Naive B cell (primary cell): Measurements from ENCODE around the gene CDK10. TPM values are rescaled to one million over a fixed set of nuclear protein-coding genes. Genes with fewer than 3 reads are reported as not detected.

ENCODE experiments used
- ATAC-seq, 2 donors: fragments of 150-1000 bp; cut with Tn5 transposase; 2 replicates each; pipeline ENCODE4 v1.10.0; 2021; ENCODE audit warnings: low read depth in 2 of 2, mild to moderate bottlenecking in 2 of 2, moderate library complexity in 2 of 2
- DNase-seq: peaks from one replicate; pipeline ENCODE4 v3.0.0; 2022
- H3K27ac Mint-ChIP-seq, 6 donors: one replicate each; pipeline ENCODE4 v1.8.0; 2020 to 2022; ENCODE audit warnings: mild to moderate bottlenecking in 6 of 6, mixed read lengths in 6 of 6, moderate library complexity in 5 of 6, inconsistent platforms in 2 of 6
- H3K27me3 Mint-ChIP-seq, 3 donors: one replicate each; pipeline ENCODE4 v1.8.0; 2021 to 2022; ENCODE audit warnings: mixed read lengths in 3 of 3, mild to moderate bottlenecking in 1 of 3
- H3K36me3 Mint-ChIP-seq, 2 donors: one replicate each; pipeline ENCODE4 v1.8.0; 2020 to 2022; ENCODE audit warnings: mixed read lengths in 2 of 2, inconsistent platforms in 1 of 2, mild to moderate bottlenecking in 1 of 2
- H3K4me1 Mint-ChIP-seq, 3 donors: one replicate each; pipeline ENCODE4 v1.8.0; 2020 to 2022; ENCODE audit warnings: mixed read lengths in 3 of 3, inconsistent platforms in 1 of 3, mild to moderate bottlenecking in 1 of 3, moderate library complexity in 1 of 3
- H3K4me3 Mint-ChIP-seq, 8 donors: one replicate each; pipeline ENCODE4 v1.8.0; 2020 to 2022; ENCODE audit warnings: mild to moderate bottlenecking in 8 of 8, mixed read lengths in 8 of 8, moderate library complexity in 8 of 8, inconsistent platforms in 2 of 8
- H3K9me3 Mint-ChIP-seq, 7 donors: one replicate each; pipeline ENCODE4 v1.8.0; 2020 to 2022; ENCODE audit warnings: mixed read lengths in 7 of 7, mild to moderate bottlenecking in 5 of 7, inconsistent platforms in 2 of 7, moderate library complexity in 1 of 7
- polyA plus RNA-seq, 6 donors: library from polyadenylated mRNA; unstranded; fragments of 300-500 nt; fragmentation: Illumina TruSeq; gene quantifications; one replicate each; pipeline ENCODE4 v1.2.3, GENCODE V29; 2021; ENCODE audit warnings: low read depth in 6 of 6

The CDK10 gene
- polyA plus RNA-seq: 10 to 100 TPM; 16.7 to 27.7 (median 19.6) TPM

- ATAC-seq: peak; percentile 90 to 91
- Mint-ChIP-seq H3K27me3 (no peaks in the 10 kb centered on the region), H3K27ac (peak within 1 kb of the TSS; percentile 81 to 94 (median 92)), H3K4me3 (peak within 1 kb of the TSS; percentile 90 to 97 (median 92)), H3K4me1 (peaks cover 8 to 20% (median 19%) of the 10 kb centered on the region in 3 donors), H3K9me3 (no peaks in the 10 kb centered on the region), H3K36me3 (peaks cover 0 to 6% of the 10 kb centered on the region in 2 donors)
- DNase-seq: peak; percentile 90
Measured at GRCh38 chr16:89686520-89687091, at the start of gene CDK10. TSS of gene CDK10 (plus strand) at chr16:89686689. CDS start at chr16:89686711, 22 bp downstream.

GRCh38 chr16:89637379-89637778 lies 49.1 kb upstream of the CDK10 start:
- no peak for DNase-seq
- H3K4me3 Mint-ChIP-seq: no peak overlapping the region
- H3K9me3 Mint-ChIP-seq: no peaks in the 10 kb centered on the region
- H3K27ac Mint-ChIP-seq: no peak overlapping the region
- peaks cover 0 to 25% (median 0%) of the 10 kb centered on the region in 3 donors for H3K27me3 Mint-ChIP-seq
- no peaks in the 10 kb centered on the region for H3K36me3 Mint-ChIP-seq
- ATAC-seq: no peak
- H3K4me1 Mint-ChIP-seq: peaks cover 8 to 13% (median 12%) of the 10 kb centered on the region in 3 donors

- DNase-seq (no peak), ATAC-seq (no peak)
- Mint-ChIP-seq H3K4me3 (no peak overlapping the region), H3K27ac (no peak overlapping the region), H3K4me1 (peaks cover 8 to 13% (median 12%) of the 10 kb centered on the region in 3 donors), H3K9me3 (no peaks in the 10 kb centered on the region), H3K27me3 (peaks cover 0 to 15% (median 0%) of the 10 kb centered on the region in 3 donors), H3K36me3 (no peaks in the 10 kb centered on the region)
Measured at GRCh38 chr16:89638455-89638854, 48.0 kb upstream of the CDK10 start.

DNA sequence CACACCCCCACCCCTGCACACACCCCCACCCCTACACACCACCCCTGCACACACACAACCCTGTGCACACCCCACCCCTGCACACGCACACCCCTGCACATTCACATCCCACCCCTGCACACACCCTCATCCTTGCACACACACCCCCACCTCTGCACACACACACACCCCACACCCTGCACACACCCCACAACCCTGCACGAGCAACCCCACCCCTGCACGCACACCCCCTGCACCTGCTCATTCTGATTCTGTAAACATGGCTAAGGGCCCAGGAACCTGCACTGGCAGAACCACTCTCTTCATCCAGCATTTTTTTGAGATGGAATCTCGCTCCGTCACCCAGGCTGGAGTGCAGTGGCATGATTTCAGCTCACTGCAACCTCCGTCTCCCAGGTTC lies 47.1 kb upstream of the CDK10 start:
- peaks cover 0 to 11% (median 0%) of the 10 kb centered on the region in 3 donors for H3K27me3 Mint-ChIP-seq
- no peak for DNase-seq
- H3K36me3 Mint-ChIP-seq: no peaks in the 10 kb centered on the region
- H3K4me3 Mint-ChIP-seq: peak overlapping the region in 1 of 8 donors; percentile 24
- no peak for ATAC-seq
- H3K9me3 Mint-ChIP-seq: no peaks in the 10 kb centered on the region
- H3K4me1 Mint-ChIP-seq: peaks cover 8 to 13% (median 12%) of the 10 kb centered on the region in 3 donors
- no peak overlapping the region for H3K27ac Mint-ChIP-seq

DNA sequence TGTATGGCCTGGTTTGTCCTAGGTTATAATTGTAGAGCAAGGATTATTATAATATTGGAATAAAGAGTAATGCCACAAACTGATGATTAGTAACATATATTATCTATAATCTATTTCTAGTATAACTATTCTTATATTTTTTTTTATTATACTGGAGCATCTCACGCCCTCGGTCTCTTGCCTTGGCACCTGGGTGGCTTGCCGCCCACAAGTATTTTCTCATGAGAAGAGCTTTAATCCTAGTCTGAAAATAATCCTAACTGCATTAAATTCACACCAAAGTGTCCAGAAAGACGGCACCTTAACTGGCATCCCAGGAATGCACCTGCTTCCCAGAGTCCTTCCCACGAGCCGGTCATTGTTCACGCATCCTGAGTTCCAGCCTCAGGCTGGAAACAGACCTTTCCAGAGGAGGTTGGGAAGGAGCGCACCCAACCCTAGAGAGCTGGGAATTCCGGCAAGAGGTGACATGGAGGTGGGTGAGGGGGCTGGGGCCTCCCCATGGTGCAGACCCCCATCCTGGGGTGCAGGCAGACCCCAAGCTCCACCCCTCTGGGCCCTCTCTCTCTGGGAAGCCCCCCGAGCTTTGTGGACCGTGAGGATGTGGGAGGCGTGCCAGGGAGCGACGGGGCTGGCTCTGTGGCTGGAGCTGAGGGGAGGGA lies 44.9 kb upstream of the CDK10 start:
- DNase-seq: no peak
- no peak for ATAC-seq
- Mint-ChIP-seq H3K27me3 (no peaks in the 10 kb centered on the region), H3K4me1 (peaks cover 8 to 12% (median 10%) of the 10 kb centered on the region in 3 donors), H3K27ac (peak overlapping the region in 2 of 6 donors; percentile 11 to 62), H3K9me3 (no peaks in the 10 kb centered on the region), H3K4me3 (peak overlapping the region in 3 of 8 donors; percentile 65 to 84 (median 73)), H3K36me3 (no peaks in the 10 kb centered on the region)

GRCh38 chr16:89642574-89642973 lies 43.9 kb upstream of the CDK10 start:
- no peak overlapping the region for H3K4me3 Mint-ChIP-seq
- no peak overlapping the region for H3K27ac Mint-ChIP-seq
- no peaks in the 10 kb centered on the region for H3K9me3 Mint-ChIP-seq
- no peaks in the 10 kb centered on the region for H3K27me3 Mint-ChIP-seq
- peaks cover 8 to 12% (median 10%) of the 10 kb centered on the region in 3 donors for H3K4me1 Mint-ChIP-seq
- no peaks in the 10 kb centered on the region for H3K36me3 Mint-ChIP-seq
- ATAC-seq: no peak
- DNase-seq: no peak

- peaks cover 8 to 12% (median 10%) of the 10 kb centered on the region in 3 donors for H3K4me1 Mint-ChIP-seq
- DNase-seq: no peak
- peaks cover 0 to under 1% of the 10 kb centered on the region in 2 donors for H3K36me3 Mint-ChIP-seq
- no peak overlapping the region for H3K4me3 Mint-ChIP-seq
- no peaks in the 10 kb centered on the region for H3K9me3 Mint-ChIP-seq
- no peaks in the 10 kb centered on the region for H3K27me3 Mint-ChIP-seq
- H3K27ac Mint-ChIP-seq: peak overlapping the region in 1 of 6 donors; percentile 82
- ATAC-seq: no peak
Measured at GRCh38 chr16:89643769-89644300, 42.7 kb upstream of the CDK10 start.

GRCh38 chr16:89645122-89645521 lies 41.4 kb upstream of the CDK10 start:
- peaks cover 0 to 7% of the 10 kb centered on the region in 2 donors for H3K36me3 Mint-ChIP-seq
- H3K9me3 Mint-ChIP-seq: no peaks in the 10 kb centered on the region
- DNase-seq: no peak
- H3K4me1 Mint-ChIP-seq: peaks cover 10 to 12% (median 12%) of the 10 kb centered on the region in 3 donors
- ATAC-seq: no peak
- no peak overlapping the region for H3K4me3 Mint-ChIP-seq
- H3K27ac Mint-ChIP-seq: peak overlapping the region in 2 of 6 donors; percentile 34 to 74
- H3K27me3 Mint-ChIP-seq: no peaks in the 10 kb centered on the region

DNA sequence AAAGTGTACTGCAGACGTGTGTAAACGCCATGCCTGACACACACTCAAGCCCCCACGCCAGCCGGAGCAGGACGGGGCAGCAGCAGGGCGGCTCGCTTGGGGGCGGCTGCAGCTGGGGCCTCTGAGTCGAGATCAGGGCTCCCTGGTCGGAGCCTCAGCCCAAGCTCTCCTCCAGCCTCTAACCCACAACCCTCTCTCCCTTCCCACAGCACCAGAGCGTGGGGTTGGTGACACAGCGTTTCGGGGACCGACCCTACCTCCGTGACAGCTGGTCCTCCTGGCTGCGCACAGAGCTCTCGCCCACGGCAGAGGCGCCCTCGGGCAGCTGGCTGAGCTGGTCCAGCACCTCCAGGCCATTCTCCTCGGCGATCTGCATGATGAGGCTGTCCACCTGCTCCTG lies 40.2 kb upstream of the CDK10 start:
- peaks cover 0 to 7% of the 10 kb centered on the region in 2 donors for H3K36me3 Mint-ChIP-seq
- no peak overlapping the region for H3K27ac Mint-ChIP-seq
- peak overlapping the region in 1 of 8 donors; percentile 15 for H3K4me3 Mint-ChIP-seq
- H3K9me3 Mint-ChIP-seq: no peaks in the 10 kb centered on the region
- no peaks in the 10 kb centered on the region for H3K27me3 Mint-ChIP-seq
- DNase-seq: no peak
- peaks cover under 1 to 6% (median under 1%) of the 10 kb centered on the region in 3 donors for H3K4me1 Mint-ChIP-seq
- ATAC-seq: no peak

DNA sequence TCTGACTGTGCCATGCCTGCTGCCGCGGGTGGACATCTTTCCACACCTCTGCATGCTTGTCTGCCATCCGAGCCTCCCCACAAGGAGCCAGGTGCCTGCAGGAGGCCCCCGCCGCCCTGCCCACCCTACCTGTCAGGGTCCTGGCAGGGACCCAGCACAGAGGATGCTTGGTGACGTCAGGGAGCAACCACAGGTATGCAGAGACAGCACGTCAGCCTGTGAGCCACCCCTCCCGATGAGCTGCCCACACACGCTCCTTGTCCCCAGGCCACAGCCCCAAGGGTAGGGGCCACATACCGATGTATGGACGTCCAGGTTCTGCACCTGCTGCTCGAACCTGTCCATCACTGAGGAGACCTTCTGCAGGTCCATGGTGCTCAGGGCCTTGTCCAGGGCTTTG lies 39.6 kb upstream of the CDK10 start:
- no peak for DNase-seq
- Mint-ChIP-seq H3K9me3 (no peaks in the 10 kb centered on the region), H3K36me3 (peaks cover 0 to 7% of the 10 kb centered on the region in 2 donors), H3K27ac (peak overlapping the region in 2 of 6 donors; percentile 36 to 54), H3K4me1 (peaks cover 0 to 6% (median 0%) of the 10 kb centered on the region in 3 donors), H3K4me3 (no peak overlapping the region), H3K27me3 (no peaks in the 10 kb centered on the region)
- ATAC-seq: no peak

- DNase-seq: no peak
- H3K27me3 Mint-ChIP-seq: no peaks in the 10 kb centered on the region
- peaks cover 11 to 24% (median 16%) of the 10 kb centered on the region in 3 donors for H3K4me1 Mint-ChIP-seq
- no peak overlapping the region for H3K4me3 Mint-ChIP-seq
- peaks cover 0 to 7% of the 10 kb centered on the region in 2 donors for H3K36me3 Mint-ChIP-seq
- ATAC-seq: no peak
- no peaks in the 10 kb centered on the region for H3K9me3 Mint-ChIP-seq
- no peak overlapping the region for H3K27ac Mint-ChIP-seq
Measured at GRCh38 chr16:89651584-89651983, 34.9 kb upstream of the CDK10 start.

- H3K27ac Mint-ChIP-seq: peak overlapping the region in 1 of 6 donors; percentile 54
- H3K27me3 Mint-ChIP-seq: no peaks in the 10 kb centered on the region
- ATAC-seq (no peak), DNase-seq (no peak)
- H3K9me3 Mint-ChIP-seq: no peaks in the 10 kb centered on the region
- H3K36me3 Mint-ChIP-seq: peaks cover 0 to 7% of the 10 kb centered on the region in 2 donors
- H3K4me3 Mint-ChIP-seq: peak overlapping the region in 6 of 8 donors; percentile 25 to 75 (median 38)
- H3K4me1 Mint-ChIP-seq: peaks cover 22 to 31% (median 26%) of the 10 kb centered on the region in 3 donors
Measured at GRCh38 chr16:89653656-89654295, 32.7 kb upstream of the CDK10 start.

GRCh38 chr16:89655062-89655643 lies 31.3 kb upstream of the CDK10 start:
- Mint-ChIP-seq H3K9me3 (no peaks in the 10 kb centered on the region), H3K27me3 (no peaks in the 10 kb centered on the region), H3K4me3 (peak overlapping the region in 5 of 8 donors; percentile 15 to 93 (median 77)), H3K27ac (peak overlapping the region in 4 of 6 donors; percentile 34 to 62 (median 44)), H3K4me1 (peaks cover 18 to 34% (median 28%) of the 10 kb centered on the region in 3 donors), H3K36me3 (no peaks in the 10 kb centered on the region)
- DNase-seq (no peak), ATAC-seq (no peak)
